ENCODE data around the gene GALC.

Gene GALC

DNA sequence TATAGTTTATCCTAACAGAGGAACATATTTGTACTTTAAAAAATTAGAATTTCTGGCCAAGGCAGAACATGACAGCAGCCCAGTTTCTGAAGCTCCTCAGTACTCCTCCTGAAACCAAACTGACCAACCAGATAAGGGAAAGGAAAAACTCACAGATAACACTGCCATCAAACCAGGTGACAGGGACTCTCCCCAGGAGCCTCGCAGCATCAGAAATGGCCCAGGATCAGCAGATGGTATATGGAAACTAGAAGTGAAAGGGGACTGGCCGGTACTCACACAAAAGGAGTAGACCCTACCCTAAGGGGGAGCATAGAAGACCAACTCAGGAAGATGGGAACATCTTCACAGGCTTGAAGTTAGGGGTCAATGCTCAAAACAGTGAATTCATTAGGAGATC, 22.0 kb downstream of the GALC start:
- Histone ChIP-seq H3K36me3 (ENCODE audit: low read length) (no peaks in the 10 kb centered on the region), H3K27ac (ENCODE audit: low read depth, low read length) (no peak overlapping the region)
- no peak for TF ChIP-seq CTCF (IDR thresholded peaks at IDR 0.05; ENCODE audit: insufficient read depth, low read length, poor library complexity, severe bottlenecking)
- no peak for TF ChIP-seq EZH2phosphoT487 (conservative IDR thresholded peaks at IDR 0.05; ENCODE audit: low read length)

DNA sequence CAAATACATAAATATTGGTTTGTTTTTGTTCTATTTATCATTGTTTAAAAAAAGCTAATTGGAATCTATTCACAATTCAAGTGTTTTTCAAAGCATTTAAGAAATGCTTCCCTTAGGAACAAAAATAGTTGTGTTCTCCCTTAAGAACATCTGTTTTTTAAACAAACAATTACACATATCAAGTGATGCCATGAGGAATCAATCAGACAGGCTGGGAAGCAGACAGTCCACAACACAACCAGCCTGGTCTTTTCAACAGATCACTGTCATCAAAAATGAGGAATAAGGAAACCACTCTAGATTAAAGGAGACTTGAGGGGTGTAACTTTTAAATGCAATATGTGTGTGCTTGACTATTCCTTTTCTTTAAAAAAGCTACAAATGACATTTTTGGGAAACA, 25.5 kb downstream of the GALC start:
- no peaks in the 10 kb centered on the region for H3K27me3 ChIP-seq (ENCODE audit: low read length)
- no peaks in the 10 kb centered on the region for H3F3A ChIP-seq (ENCODE audit: insufficient read depth)
- no peaks in the 10 kb centered on the region for H3K79me2 ChIP-seq (ENCODE audit: insufficient read depth, low read length)
- H3K9me2 ChIP-seq (replicated peaks; ENCODE audit: insufficient read depth, low read length) = no peaks in the 10 kb centered on the region
- H3K4me2 ChIP-seq (ENCODE audit: low read depth, low read length, poor library complexity, severe bottlenecking) = no peak overlapping the region
- no peak overlapping the region for H3K27ac ChIP-seq (ENCODE audit: low read depth, low read length)
- H3K36me3 ChIP-seq (ENCODE audit: low read length) = no peaks in the 10 kb centered on the region
- no peak overlapping the region for H3K4me3 ChIP-seq (ENCODE audit: insufficient read depth, low read length, poor library complexity, severe bottlenecking)
- no peak overlapping the region for H2AFZ ChIP-seq (ENCODE audit: low read depth, low read length, severe bottlenecking)
- TF ChIP-seq EZH2phosphoT487 (conservative IDR thresholded peaks at IDR 0.05; ENCODE audit: low read length) (no peak), CTCF (IDR thresholded peaks at IDR 0.05; ENCODE audit: insufficient read depth, low read length, poor library complexity, severe bottlenecking) (no peak)
- H4K20me1 ChIP-seq (ENCODE audit: low read depth, low read length) = no peaks in the 10 kb centered on the region
- no peak overlapping the region for H3K9ac ChIP-seq (ENCODE audit: low read length)
- no peaks in the 10 kb centered on the region for H3K9me3 ChIP-seq (ENCODE audit: insufficient read depth, low read length)

More for the DNA sequence above, 22.0 kb downstream of the GALC start:
- H3K9me2 ChIP-seq (replicated peaks; ENCODE audit: insufficient read depth, low read length) = no peaks in the 10 kb centered on the region
- H3K4me3 ChIP-seq (ENCODE audit: insufficient read depth, low read length, poor library complexity, severe bottlenecking) = no peak overlapping the region
- H3K4me2 ChIP-seq (ENCODE audit: low read depth, low read length, poor library complexity, severe bottlenecking) = no peak overlapping the region
- H2AFZ ChIP-seq (ENCODE audit: low read depth, low read length, severe bottlenecking) = no peak overlapping the region
- no peaks in the 10 kb centered on the region for H4K20me1 ChIP-seq (ENCODE audit: low read depth, low read length)
- H3K27me3 ChIP-seq (ENCODE audit: low read length) = no peaks in the 10 kb centered on the region
- H3K9me3 ChIP-seq (ENCODE audit: insufficient read depth, low read length) = no peaks in the 10 kb centered on the region
- H3K9ac ChIP-seq (ENCODE audit: low read length) = no peak overlapping the region
- no peaks in the 10 kb centered on the region for H3F3A ChIP-seq (ENCODE audit: insufficient read depth)
- H3K79me2 ChIP-seq (ENCODE audit: insufficient read depth, low read length) = no peaks in the 10 kb centered on the region

- no peak overlapping the region for H3K27ac ChIP-seq (ENCODE audit: low read depth, low read length)
- H2AFZ ChIP-seq (ENCODE audit: low read depth, low read length, severe bottlenecking) = no peak overlapping the region
- no peak overlapping the region for H3K9ac ChIP-seq (ENCODE audit: low read length)
- H4K20me1 ChIP-seq (ENCODE audit: low read depth, low read length) = no peaks in the 10 kb centered on the region
- no peak for TF ChIP-seq EZH2phosphoT487 (conservative IDR thresholded peaks at IDR 0.05; ENCODE audit: low read length)
- no peak for TF ChIP-seq CTCF (IDR thresholded peaks at IDR 0.05; ENCODE audit: insufficient read depth, low read length, poor library complexity, severe bottlenecking)
- H3K9me2 ChIP-seq (replicated peaks; ENCODE audit: insufficient read depth, low read length) = no peaks in the 10 kb centered on the region
- no peaks in the 10 kb centered on the region for H3K9me3 ChIP-seq (ENCODE audit: insufficient read depth, low read length)
- no peak overlapping the region for H3K4me2 ChIP-seq (ENCODE audit: low read depth, low read length, poor library complexity, severe bottlenecking)
- no peaks in the 10 kb centered on the region for H3K79me2 ChIP-seq (ENCODE audit: insufficient read depth, low read length)
- H3K4me3 ChIP-seq (ENCODE audit: insufficient read depth, low read length, poor library complexity, severe bottlenecking) = no peak overlapping the region
- H3K27me3 ChIP-seq (ENCODE audit: low read length) = no peaks in the 10 kb centered on the region
- no peaks in the 10 kb centered on the region for H3F3A ChIP-seq (ENCODE audit: insufficient read depth)
- H3K36me3 ChIP-seq (ENCODE audit: low read length) = no peaks in the 10 kb centered on the region
These were observed 26.2 kb downstream of the GALC start for GRCh38 chr14:87966816-87967215.
